HG02885 (cell line): ENCODE data around the gene CDC25B.
"Not testable (repeated sequence)": the region's sequence is repeated elsewhere in the genome, so short reads cannot be mapped to it uniquely, and the experiment has no call there.

Experiments used
- ATAC-seq: cut with Tn5 transposase; IDR thresholded peaks from one replicate; pipeline ENCODE4 v1.9.1; 2021; ENCODE audit warnings: mild to moderate bottlenecking; ENCODE audit not compliant: unreplicated experiment, poor library complexity

The CDC25B gene

DNA sequence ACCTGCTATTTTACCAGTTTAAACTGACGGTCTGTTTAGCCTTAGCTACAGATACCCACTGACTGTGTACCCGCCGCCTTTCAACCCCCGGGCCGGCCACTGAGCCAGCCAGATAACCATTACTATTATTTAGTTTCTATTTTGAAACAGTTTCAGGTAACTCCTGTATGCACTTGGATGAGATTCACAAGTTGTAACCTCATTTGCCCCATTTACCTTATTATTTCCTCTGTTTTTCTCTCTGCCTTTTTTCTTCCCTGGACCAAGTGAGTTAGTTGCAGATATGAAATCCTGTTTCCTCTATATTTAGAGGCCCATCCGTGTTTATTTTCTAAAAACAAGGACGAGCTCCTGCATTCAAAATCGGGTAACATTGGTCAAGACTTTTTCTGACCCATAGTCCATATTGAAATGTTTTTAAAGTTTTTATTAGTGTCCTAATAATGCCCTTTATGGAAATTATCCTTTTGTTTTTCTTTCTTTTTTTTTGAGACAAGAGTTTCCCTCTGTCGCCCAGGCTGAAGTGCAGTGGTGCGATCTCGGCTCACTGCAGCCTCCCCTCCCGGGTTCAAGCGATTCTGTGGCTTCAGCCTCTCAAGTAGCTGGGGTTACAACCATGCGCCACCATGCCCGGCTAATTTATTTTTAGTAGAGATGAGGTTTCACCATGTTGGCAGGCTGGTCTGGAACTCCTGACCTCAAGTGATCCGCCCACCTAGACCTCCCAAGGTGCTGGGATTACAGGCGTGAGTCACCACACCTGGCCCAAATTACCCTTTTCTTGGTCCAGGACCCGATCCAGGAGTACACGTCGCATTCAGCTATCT lies 25.0 kb downstream of the CDC25B start:
- ATAC-seq, result peak; percentile 1

DNA sequence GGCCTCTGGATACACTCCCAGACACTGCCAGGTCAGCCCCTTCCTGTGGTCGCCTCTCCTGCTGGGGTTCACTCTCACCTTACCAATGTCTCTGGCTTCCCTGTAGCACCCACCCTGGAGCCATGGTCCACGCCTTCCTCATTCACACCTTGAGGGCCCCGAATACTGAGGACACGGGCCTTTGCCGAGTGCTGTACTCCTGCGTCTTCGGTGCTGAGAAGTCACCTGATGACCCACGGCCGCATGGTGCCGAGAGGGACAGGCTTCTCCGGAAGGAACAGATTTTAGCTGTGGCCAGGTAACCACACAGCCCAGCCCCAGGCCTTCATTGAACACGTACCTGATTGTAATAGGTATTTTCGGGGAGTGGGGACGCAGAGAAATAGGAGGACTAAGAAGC lies 25.9 kb downstream of the CDC25B start:
- no peak for ATAC-seq

DNA sequence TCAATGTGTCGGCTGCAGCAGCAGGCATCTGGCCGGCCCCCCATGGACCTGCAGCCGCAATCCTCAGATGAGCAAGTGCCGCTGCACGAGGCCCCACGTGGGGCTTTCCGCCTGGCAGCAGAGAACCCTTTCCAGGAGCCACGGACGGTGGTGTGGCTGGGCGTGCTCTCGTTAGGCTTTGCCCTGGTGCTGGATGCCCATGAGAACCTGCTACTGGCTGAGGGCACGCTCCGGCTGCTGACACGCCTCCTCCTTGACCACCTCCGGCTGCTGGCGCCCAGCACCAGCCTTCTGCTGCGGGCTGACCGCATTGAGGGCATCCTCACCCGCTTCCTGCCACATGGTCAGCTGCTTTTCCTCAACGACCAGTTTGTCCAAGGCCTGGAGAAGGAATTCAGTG lies 27.8 kb downstream of the CDC25B start:
- ATAC-seq, result no peak

DNA sequence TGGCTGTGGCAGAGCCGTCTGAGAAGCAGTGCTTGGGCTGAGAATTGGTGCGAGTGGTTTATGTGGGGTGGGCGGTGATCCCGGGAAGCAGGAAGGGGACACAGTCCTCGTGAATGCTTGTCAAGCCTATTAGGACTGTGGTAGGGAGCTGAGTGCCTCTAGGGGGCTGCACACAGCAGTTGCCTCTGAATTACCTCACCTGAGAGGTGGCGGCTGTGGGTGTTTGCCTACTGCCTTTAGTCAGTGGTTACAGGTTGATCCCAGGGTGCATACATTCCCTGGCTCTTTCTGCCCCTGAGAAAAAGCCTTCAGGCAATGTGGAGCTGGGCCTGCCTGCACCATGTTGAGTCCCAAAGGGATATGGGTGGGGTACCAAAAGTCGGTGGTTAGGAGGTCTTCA lies 29.4 kb downstream of the CDC25B start:
- no peak for ATAC-seq

DNA sequence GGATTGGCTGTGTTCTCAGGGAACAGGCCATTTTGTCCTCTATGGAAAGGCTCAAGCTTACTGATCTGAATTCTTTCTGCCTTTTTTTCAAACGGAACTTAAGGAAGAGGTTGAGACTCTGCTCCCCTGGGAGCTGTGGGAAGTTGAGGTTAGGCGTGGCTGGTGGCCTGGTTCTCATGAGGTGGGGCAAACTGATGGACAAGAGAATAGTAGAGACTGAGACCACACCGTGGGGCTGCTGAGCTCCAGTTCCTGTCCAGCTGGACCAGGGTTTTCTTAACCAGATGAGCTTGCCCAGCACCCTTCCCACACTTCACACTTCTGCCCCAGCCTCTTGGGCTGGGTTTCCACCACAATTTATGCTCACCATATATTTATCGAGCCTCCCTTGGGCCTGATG lies 30.3 kb downstream of the CDC25B start:
- no peak for ATAC-seq

DNA sequence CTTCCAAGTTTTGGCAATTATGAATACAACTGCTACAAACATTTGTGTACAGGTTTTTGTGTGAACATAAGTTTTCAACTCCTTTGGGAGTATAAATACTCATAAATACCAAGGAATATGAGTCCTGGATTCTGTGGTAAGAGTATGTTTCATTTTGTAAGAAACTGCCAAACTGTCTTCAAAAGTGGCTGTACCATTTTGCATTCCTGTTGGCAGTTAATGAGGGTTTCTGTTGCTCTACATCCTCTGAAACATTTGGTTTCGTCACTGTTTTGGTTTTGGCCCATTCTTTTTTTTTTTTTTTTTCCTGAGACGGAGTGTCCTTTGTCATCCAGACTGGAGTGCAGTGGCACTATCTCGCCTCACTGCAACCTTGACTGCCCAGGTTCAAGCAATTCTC lies 32.7 kb downstream of the CDC25B start:
- no peak for ATAC-seq

DNA sequence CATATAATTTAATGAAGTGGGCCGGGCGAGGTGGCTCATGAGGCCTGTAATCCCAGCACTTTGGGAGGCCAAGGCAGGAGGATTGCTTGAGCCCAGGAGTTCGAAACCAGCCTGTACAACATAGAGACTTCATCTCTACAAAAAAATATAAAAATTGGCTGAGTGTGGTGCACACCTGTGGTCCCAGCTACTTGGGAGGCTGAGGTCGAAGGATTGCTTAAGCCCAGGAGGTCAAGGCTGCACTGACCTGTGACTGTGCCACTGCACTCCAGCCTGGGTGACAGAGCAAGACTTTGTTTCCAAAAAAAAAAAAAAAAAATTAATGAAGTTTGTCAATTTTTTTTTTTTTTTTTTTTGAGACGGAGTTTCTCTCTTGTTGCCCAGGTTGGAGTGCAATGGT lies 33.8 kb downstream of the CDC25B start:
- not testable (repeated sequence) for ATAC-seq

DNA sequence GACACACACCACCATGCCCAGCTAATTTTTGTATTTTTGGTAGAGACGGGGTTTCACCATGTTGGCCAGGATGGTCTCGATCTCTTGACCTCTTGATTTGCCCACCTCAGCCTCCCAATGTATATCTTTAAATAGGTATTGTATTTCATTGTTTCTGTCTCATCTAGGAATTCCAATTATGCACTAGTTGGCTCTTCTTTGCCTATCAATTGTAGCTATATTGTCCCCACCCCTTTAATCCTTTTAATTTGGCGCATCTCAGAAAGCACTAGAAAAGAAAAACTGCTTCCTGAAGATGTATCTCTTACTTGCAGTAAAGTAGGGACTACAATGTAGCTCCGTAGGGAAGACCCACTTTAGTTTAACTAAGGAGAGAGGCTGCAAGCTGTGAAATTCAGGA lies 40.0 kb downstream of the CDC25B start:
- no peak for ATAC-seq

DNA sequence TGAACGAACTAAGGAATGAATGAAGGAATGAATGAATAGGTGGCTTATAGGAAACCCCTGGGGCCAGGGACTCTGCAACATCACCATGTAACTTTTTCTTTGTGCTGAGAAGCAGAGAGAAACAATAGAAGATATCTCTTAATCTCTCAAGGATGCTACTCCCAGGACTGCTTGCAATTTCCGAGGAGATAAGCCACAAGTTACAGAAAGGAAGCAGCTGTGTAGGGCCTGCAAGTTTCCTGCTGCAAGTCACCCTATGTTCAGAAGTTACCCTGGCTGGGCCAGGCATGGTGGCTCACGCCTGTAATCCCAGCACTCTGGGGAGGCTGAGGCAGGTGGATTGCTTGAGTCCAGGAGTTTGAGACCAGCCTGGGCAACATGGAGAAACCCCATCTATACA lies 43.2 kb downstream of the CDC25B start:
- ATAC-seq, result no peak

DNA sequence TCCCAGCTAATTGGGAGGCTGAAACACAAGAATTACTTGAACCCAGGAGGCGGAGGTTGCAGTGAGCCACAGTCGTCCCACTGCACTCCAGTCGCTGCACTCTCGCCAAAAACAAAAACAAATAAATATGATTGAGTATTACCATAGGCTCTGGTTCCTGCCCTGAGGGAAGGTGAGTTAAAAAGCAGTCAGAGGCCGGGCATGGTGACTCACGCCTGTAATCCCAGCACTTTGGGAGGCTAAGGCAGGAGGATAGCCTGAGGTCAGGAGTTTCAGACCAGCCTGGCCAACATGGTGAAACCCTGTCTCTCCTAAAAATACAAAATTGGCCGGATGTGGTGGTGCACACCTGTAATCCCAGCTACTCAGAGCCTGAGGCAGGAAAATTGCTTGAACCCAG lies 44.1 kb downstream of the CDC25B start:
- ATAC-seq, result not testable (repeated sequence)

DNA sequence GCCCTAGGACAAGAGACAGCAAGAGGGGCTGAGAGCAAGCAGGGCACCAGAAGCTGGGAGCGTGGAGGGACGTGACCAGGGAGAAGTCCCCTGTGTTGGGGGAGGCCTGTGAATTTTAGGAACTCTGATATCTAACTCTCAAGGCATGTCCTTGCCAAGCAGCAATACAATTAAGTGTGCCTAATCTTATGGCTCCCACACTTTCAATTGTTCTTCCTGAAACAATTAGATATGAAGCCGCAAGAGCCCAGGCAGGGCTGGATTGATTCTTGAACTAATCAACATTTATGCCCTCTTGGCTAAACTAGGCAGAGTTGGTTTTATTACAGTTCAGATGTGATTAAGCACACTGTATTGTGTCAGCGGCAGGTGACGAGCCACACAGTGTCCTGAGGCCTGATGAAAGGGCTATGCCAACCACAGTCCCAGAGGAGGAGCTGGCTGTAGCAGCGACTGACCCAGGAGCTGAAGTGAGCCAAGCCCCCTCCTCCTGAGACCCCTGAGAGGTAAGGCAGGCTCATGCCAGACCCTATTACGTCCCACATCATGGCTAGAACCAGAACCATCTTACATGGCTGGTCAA lies 46.3 kb downstream of the CDC25B start:
- no peak for ATAC-seq

DNA sequence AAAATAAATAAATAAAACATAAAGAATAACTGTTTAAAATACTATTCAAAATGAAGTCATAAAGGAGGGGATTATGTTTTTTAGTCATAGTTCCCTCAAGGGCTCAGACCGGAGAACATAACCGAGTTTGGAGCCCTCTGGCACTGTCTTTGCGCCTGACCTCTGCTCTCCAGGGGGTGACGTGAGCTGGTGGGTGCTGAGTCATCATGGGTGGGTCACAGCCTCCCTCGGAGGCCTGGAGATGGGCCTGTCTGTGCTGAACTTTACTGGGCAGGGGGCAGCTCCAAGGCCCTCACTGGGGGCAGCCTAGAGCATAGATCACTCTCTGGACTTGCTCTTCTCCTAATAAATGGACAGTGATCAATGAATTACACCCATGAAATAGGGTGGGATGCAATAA lies 47.4 kb downstream of the CDC25B start:
- no peak for ATAC-seq

DNA sequence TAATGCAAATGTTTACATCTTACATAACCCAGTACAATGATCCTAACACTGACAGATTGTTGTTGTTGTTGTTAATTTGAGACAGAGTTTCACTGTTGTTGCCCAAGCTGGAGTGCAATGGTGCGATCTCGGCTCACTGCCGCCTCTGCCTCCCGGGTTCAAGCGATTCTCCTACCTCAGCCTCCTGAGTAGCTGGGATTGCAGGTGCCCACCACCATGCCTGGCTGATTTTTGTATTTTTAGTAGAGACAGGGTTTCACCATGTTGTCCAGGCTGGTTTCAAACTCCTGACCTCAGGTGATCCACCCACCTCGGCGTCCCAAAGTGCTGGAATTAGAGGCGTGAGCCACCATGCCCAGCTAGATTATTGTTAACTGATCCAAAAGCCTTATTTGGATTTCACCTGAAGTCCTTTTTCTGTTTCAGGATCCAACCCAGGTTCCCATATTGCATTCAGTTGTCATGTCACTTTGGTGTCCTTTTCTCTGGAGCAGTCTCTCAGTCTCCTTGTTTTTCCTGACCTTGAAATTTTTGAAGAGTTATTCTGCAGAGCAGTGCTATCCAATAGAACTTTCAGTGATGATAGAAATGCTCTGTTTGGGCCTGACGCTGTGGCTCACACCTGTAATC lies 48.0 kb downstream of the CDC25B start:
- ATAC-seq, result not testable (repeated sequence)

DNA sequence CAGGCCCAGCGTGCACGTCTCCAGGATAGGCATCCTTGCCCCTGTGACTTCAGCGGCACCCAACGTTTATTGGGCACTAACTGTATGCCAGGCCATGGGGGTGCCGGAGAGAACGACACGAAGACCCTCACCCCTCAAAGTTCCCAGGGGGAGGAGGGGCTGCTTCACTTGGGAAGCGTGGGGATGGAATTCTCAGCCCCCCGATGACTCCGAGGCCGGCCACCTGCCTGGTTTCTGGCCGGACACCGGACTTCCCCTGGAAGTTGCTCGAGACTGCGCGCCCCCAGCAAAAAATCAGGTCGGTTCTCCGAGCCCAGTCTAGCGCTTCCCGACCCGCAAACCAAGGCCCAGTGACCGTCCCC lies 50.2 kb downstream of the CDC25B start:
- ATAC-seq, result no peak

DNA sequence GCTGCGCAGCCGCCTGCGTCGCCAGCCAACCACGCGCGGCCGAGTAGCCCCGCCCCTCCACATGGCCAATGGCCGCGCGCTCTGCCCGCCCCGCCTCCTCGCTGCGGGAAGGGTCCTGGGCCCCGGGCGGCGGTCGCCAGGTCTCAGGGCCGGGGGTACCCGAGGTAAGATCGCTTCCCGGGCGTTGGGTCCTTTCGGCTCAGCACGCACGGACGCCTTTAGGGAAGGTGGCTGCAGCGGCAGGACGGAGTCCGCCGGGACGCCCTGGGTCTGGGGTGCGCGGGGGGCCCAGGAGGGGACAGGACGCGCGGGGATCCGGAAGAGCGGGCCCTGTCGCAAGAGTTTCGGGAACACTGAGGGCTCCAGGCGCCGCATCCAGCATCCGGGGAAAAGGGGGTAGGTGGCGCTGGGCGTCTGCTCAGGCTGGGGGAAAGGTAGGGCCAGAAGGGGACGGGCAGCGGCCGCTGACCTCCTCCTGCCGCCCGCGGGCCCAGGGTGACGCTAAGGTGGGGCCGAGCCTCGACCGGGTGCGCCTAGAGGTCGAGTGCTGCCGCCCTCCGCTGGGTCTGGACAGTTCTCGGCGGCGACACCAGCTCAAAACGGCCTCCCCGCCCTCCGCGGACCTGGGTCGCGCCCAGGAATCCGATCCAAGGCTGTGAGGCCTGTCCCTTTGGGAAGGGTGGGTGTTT lies 50.8 kb downstream of the CDC25B start, which contains the start of gene MAVS:
TSS of gene MAVS (plus strand) at position 95 of the 689 bp plus-strand sequence. CDS start 7,791 bp downstream, outside the sequence.
- peak; percentile 92 for ATAC-seq

DNA sequence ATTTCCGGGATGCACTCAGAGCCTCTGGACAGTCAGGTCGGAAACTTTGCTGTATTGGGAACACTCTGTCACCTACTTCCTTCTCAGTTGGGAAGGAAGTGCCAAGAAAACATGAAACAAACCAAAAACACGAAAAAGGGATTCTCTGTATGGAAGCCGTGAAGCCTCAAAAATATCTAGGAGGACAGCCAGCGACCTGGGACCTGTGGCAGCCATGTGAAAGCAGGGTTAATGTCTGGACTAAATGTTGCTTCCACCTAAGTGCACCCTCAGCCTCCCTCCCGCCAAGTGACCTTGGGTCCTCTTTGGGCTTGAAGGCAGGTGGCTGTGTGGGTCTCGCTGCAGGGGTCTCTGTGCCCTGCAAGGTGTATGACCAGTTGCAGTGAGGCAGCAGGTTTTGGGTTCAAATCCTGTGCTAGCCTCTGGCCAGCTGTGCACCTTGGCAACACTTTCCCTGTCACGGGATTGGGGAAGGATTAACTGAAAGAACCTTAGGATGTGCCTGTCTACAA lies 51.4 kb downstream of the CDC25B start:
- no peak for ATAC-seq

DNA sequence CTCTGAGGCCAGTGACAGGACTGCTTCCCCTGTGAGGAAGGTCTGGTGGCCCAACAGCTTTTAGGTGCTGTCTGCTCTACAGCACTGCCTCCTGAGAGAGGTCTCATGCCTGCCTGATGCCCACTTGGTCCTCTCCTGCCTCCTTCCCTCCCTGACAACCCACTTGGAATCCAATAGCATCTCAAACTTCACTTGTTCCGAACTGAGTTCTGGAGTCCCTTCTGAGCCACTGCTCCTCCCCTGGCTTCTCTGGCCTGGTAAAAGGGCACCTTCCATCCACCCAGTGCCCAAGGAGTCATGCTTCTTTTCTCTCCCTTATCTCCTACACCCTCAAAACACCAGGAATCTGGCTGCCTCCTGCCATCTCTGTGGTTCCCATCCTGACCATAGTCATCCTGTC lies 52.5 kb downstream of the CDC25B start:
- ATAC-seq, result no peak

DNA sequence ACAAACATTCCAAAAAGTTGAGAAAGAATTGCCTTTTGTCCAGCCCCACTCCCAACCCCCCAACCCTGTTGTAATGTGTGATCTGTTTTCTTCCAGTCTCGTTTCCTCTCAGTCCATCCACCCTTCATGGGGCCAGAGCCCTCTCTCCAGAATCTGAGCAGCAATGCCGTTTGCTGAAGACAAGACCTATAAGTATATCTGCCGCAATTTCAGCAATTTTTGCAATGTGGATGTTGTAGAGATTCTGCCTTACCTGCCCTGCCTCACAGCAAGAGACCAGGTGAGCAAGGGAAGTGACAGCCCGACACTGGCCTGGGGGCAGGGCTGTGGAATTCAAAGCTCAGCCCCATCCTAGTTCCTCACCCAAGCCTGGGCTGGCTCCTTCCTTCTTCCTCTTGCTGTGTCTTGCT lies 58.4 kb downstream of the CDC25B start:
- ATAC-seq, result no peak
